Stomach (tissue), 4 donors: ENCODE data around the gene FAM25G.
"Not testable (repeated sequence)": the region's sequence is repeated elsewhere in the genome, so short reads cannot be mapped to it uniquely, and the experiment has no call there.

ENCODE experiments used
- CTCF ChIP-seq, 7 experiments: fragments of 450-650 bp in 4 of 7; fragments of 200-600 bp in 3 of 7; sonication (generic) in 3 of 7; IDR thresholded peaks; one replicate each; pipeline ENCODE4 v1.5.1; 2016 to 2019; ENCODE audit warnings: antibody characterized with exemption in 7 of 7, control low read depth in 2 of 7, mild to moderate bottlenecking in 1 of 7
- POLR2A ChIP-seq, 4 donors: fragments of 450-650 bp; IDR thresholded peaks; one replicate each; pipeline ENCODE4 v1.6.1; 2016; ENCODE audit warnings: antibody characterized with exemption in 4 of 4, control low read depth in 2 of 4, mild to moderate bottlenecking in 1 of 4, moderate library complexity in 1 of 4

- not testable (repeated sequence) for TF ChIP-seq CTCF, POLR2A (IDR thresholded peaks at IDR 0.05)
Measured at GRCh38 chr10:47455350-47456078, 36.0 kb downstream of the FAM25G start.
